Cardiac ventricle fibroblast (primary cell): Measurements from ENCODE around the gene AFF1. TPM values are rescaled to one million over a fixed set of nuclear protein-coding genes. Genes with fewer than 3 reads are reported as not detected.

Experiments used
- total RNA-seq: library from RNA; depleted of rRNA; stranded (reverse); fragments of >200 nt; gene quantifications from 2 replicates; pipeline ENCODE4 v1.2.3, GENCODE V29; 2015

AFF1 gene
- 21.6 and 26.1 TPM in 2 replicates for total RNA-seq

GRCh38 chr4:86934771-86935565 lies at the start of gene AFF1:
AFF1 (plus strand) TSS chr4:86935011; CDS start chr4:86948534, 13,523 bp downstream.

DNA sequence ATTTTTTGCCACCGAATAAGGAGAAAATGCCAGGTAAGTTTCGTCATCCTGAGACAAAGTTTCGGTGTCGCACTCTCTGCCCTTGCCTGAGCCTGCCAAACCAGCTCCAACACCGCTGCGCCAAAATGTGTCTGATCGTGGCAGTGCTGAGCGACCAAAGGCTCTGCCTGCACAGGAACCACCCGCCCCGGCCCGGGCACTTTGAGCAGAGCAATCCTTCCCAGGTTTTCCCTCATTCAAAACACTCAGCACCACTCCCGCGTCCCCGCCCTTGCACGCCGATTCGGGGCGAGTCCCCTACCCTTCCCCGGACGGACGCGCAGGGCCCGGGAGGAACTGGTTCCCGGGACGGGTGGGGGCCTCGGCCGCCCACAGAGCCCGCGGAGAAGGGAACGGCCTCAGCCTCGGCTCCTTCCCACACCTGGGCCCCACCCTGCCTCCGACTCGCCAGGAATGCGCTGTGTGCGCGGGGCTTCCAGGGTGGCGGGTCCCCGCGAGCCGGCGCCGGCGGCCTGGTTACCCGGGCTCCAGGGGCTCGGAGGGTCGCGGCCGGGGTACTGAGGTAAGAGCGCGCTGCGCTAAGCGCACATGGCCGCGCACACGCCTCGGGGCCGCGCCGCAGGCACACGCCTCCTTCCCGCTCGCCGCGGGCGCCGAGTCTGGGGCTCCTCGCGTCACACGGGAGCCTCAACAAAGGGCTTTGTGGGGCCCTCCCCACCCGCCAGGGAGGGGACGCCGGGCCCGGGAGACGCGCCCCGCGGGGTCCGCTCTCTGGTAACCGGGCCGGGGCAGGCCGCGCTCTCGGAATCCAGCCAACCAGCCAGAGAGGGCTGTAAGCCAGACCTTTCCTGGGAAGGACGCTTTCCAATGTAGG lies 42.8 kb upstream of the AFF1 start, which contains the start of gene C4orf36:
Gene C4orf36 (minus strand): TSS at position 661 of the 874 bp plus-strand sequence. CDS start 902 bp downstream, outside the sequence.

Other genes with a start within 250 kb of the AFF1 start
- gene SLC10A6, start 85.6 kb upstream of the AFF1 start, total RNA-seq: not detected in 2 replicates
- not detected in 2 replicates for gene C4orf36, start 42.6 kb upstream of the AFF1 start, total RNA-seq